ENCODE results near the gene PPP1R15A. TPM values are rescaled to one million over a fixed set of nuclear protein-coding genes. Genes with fewer than 3 reads are reported as not detected.

The PPP1R15A gene
- total and polyA plus RNA-seq, 2 of the 8 experiments (the other 6 are each of a cell fraction or from before 2014, with no cell fraction given), result 4.1 to 14.0 TPM

- peaks cover 0 to 1% of the 10 kb centered on the region in 2 experiments for H4K20me1 ChIP-seq (replicated peaks in 1 of 2; ENCODE audit: control insufficient read depth in 1 of 2, insufficient read depth in 2 of 2, low read length in 2 of 2)
- H3K4ac ChIP-seq (replicated peaks; ENCODE audit: insufficient read length, low read depth, low read length), result no peak overlapping the region
- H3K23ac ChIP-seq (ENCODE audit: insufficient read length), result no peak overlapping the region
- no peak overlapping the region for H3K4me2 ChIP-seq (ENCODE audit: insufficient read depth in 1 of 2, low read depth in 2 of 2, low read length in 2 of 2)
- H3K36me3 ChIP-seq (ENCODE audit: control insufficient read depth in 2 of 4, insufficient read depth in 4 of 4, low read length in 3 of 4), result 0 out of 8 replicates have a peak, but pooled peaks cover 0 to 5% (median 0%) of the 10 kb centered on the region in 4 experiments
- H2AFZ ChIP-seq (ENCODE audit: low read length), result no peak overlapping the region
- no peaks in the 10 kb centered on the region for H3K23me2 ChIP-seq (ENCODE audit: low read depth, low read length)
- peaks cover 0 to 2% (median 0%) of the 10 kb centered on the region in 4 experiments; a peak in 1 of 7 replicates for H3K4me1 ChIP-seq (replicated peaks in 1 of 4; ENCODE audit: control insufficient read depth in 3 of 4, insufficient read depth in 4 of 4, low read length in 3 of 4)
- no peak overlapping the region for H4K8ac ChIP-seq (ENCODE audit: extremely low read depth, insufficient read depth, low read length)
- ChIA-PET CTCF (ENCODE audit: partially characterized antibody) (interaction anchor here (1.2 to 3.5 kb wide), 2 partner anchors 9 to 12 kb away, joined by 3 to 15 read pairs; no protein-coding TSS in a partner anchor), POLR2A (ENCODE audit: partially characterized antibody) (interaction anchor here (1.3 to 8.0 kb wide), 4 partner anchors 9 to 24 kb away, joined by 3 to 40 read pairs (median 6); partner anchors contain the start of gene PPP1R15A)
- no peak overlapping the region for H2BK12ac ChIP-seq (ENCODE audit: low read depth, low read length)
- no peak overlapping the region for H2BK5ac ChIP-seq (ENCODE audit: low read depth, low read length)
- no peak overlapping the region for H4K5ac ChIP-seq (ENCODE audit: insufficient read length, low read depth, low read length)
- no peak overlapping the region for H4K91ac ChIP-seq (replicated peaks; ENCODE audit: insufficient read length, low read length)
- 0 out of 2 replicates have a peak, but pooled peaks cover 2% of the 10 kb centered on the region for H3K79me1 ChIP-seq (ENCODE audit: low read depth, low read length)
- FAIRE-seq (no peak), DNase-seq (ENCODE audit: low read depth in 1 of 2, low spot score in 2 of 2) (no peak)
- no peak overlapping the region for H3K9ac ChIP-seq (replicated peaks in 1 of 4; ENCODE audit: extremely low read depth in 1 of 4, low read depth in 3 of 4, low read length in 3 of 4)
- H2BK120ac ChIP-seq (replicated peaks; ENCODE audit: low read depth, low read length), result no peak overlapping the region
- no peak overlapping the region for H3K27ac ChIP-seq (ENCODE audit: low read depth, low read length)
- H2AK5ac ChIP-seq (ENCODE audit: low read depth, low read length), result no peak overlapping the region
- no peak overlapping the region for H2BK15ac ChIP-seq (ENCODE audit: low read length)
- H3K27me3 ChIP-seq (replicated peaks in 1 of 4; ENCODE audit: control insufficient read depth in 3 of 4, extremely low read depth in 1 of 4, insufficient read depth in 3 of 4, low read length in 3 of 4), result no peaks in the 10 kb centered on the region
- no peaks in the 10 kb centered on the region for H3K9me3 ChIP-seq (ENCODE audit: insufficient read depth in 2 of 2, low read depth in 1 of 2, low read length in 1 of 2)
- H3K4me3 ChIP-seq (ENCODE audit: extremely low read depth in 1 of 4, insufficient read depth in 2 of 4, low read depth in 3 of 4, low read length in 4 of 4), result no peak overlapping the region
- 97% methylated on average over 7 of the region's 7 CpGs; no CpG with 5 or more reads in 1 of the 2 experiments for WGBS, 2 experiments (ENCODE audit: extremely low coverage in 1 of 2, insufficient coverage in 1 of 2, insufficient read length in 1 of 2, insufficient replicate concordance in 2 of 2, low coverage in 1 of 2, low lambda C conversion rate in 2 of 2, missing lambda C conversion rate in 1 of 2)
- no peak overlapping the region for H3K56ac ChIP-seq (replicated peaks; ENCODE audit: insufficient read length, low read depth, low read length)
- H3K79me2 ChIP-seq (ENCODE audit: control insufficient read depth in 1 of 2, insufficient read depth in 2 of 2, low read length in 2 of 2), result no peaks in the 10 kb centered on the region
- no peak overlapping the region for H2BK20ac ChIP-seq (ENCODE audit: low read length)
- no peak overlapping the region for H3K14ac ChIP-seq (ENCODE audit: insufficient read length)
- no peak overlapping the region for H3K18ac ChIP-seq (ENCODE audit: extremely low read depth, low read length)
- no peak for TF ChIP-seq TCF12 (IDR thresholded peaks at IDR 0.05; ENCODE audit: low read depth, low read length)
- TF ChIP-seq POU5F1 (IDR thresholded peaks at IDR 0.05; ENCODE audit: low read depth, low read length), result no peak
- no peak for TF ChIP-seq SAP30 (IDR thresholded peaks at IDR 0.05; ENCODE audit: insufficient read depth, insufficient replicate concordance, low read length)
- no peak for TF ChIP-seq RFX5 (IDR thresholded peaks at IDR 0.05; ENCODE audit: borderline replicate concordance, low read depth, low read length)
- no peak for TF ChIP-seq POLR2AphosphoS5 (IDR thresholded peaks at IDR 0.05; ENCODE audit: low read depth, low read length)
- TF ChIP-seq CBX5 (IDR thresholded peaks at IDR 0.05; ENCODE audit: low read depth, low read length), result no peak
- TF ChIP-seq GTF2F1 (IDR thresholded peaks at IDR 0.05; ENCODE audit: borderline replicate concordance, low read depth, low read length), result no peak
- no peak for TF ChIP-seq SRF (IDR thresholded peaks at IDR 0.05; ENCODE audit: low read depth, low read length)
- no peak for TF ChIP-seq KDM4A (IDR thresholded peaks at IDR 0.05; ENCODE audit: low read depth, low read length, severe bottlenecking)
- no peak for TF ChIP-seq SP4 (IDR thresholded peaks at IDR 0.05; ENCODE audit: low read length)
- TF ChIP-seq RBBP5 (IDR thresholded peaks at IDR 0.05; ENCODE audit: borderline replicate concordance, low read depth, low read length), result no peak
- TF ChIP-seq EZH2 (IDR thresholded peaks at IDR 0.05; ENCODE audit: low read depth, low read length, severe bottlenecking), result no peak
- no peak for TF ChIP-seq SIN3A (conservative IDR thresholded peaks at IDR 0.05 in 1 of 2, IDR thresholded peaks at IDR 0.05 in 1 of 2; ENCODE audit: low read depth in 1 of 2, low read length in 2 of 2)
These were observed 18.1 kb upstream of the PPP1R15A start for GRCh38 chr19:48854103-48854502.

Measured in H1 (cell line).